Upper lobe of right lung (tissue), 1 donor: ENCODE results near the gene MMEL1. TPM values are rescaled to one million over a fixed set of nuclear protein-coding genes. Genes with fewer than 3 reads are reported as not detected.
A peak's percentile ranks its signal among the peaks of the same experiment; 100 is the strongest.

Experiments used
- ATAC-seq: fragments of 200-7000 bp; cut with Tn5 transposase; one replicate; pipeline ENCODE4 v1.9.1; 2020; ENCODE audit warnings: mild to moderate bottlenecking, moderate library complexity
- DNase-seq: peaks from one replicate; pipeline ENCODE4 v3.0.0-alpha.2; 2020
- H3K27ac ChIP-seq: fragments of 200-600 bp; one replicate; pipeline ENCODE4 v1.8.0; 2022
- H3K27me3 ChIP-seq: fragments of 200-600 bp; one replicate; pipeline ENCODE4 v1.8.0; 2022; ENCODE audit warnings: mild to moderate bottlenecking
- H3K36me3 ChIP-seq: fragments of 200-600 bp; one replicate; pipeline ENCODE4 v1.8.0; 2022
- H3K4me1 ChIP-seq: fragments of 200-600 bp; one replicate; pipeline ENCODE4 v1.8.0; 2022
- H3K4me3 ChIP-seq: fragments of 200-600 bp; one replicate; pipeline ENCODE4 v1.8.0; 2022; ENCODE audit warnings: mild to moderate bottlenecking
- H3K9me3 ChIP-seq: fragments of 200-600 bp; one replicate; pipeline ENCODE4 v1.8.0; 2022
- CTCF ChIP-seq: fragments of 200-600 bp; IDR thresholded peaks from one replicate; pipeline ENCODE4 v1.8.0; 2022; ENCODE audit warnings: antibody characterized with exemption
- intact Hi-C: fragments of 100-400 bp; cut with DNase I; formaldehyde crosslinking; loops from one replicate; pipeline ENCODE4 v1.11.0; 2022
- total RNA-seq: library from RNA; stranded (reverse); fragmentation: NEBNext Ultra II Directional; extraction: Animal tissue kit (Norgen Biotek cat#: 25700); gene quantifications from one replicate; pipeline ENCODE4 v1.2.1, GENCODE V29; 2021
- donor health status: DM: no; HTN: yes; CAD: no; lungs with severe emphysema.

The MMEL1 gene
- total RNA-seq, 1 donor from 2014 or later: 3.2 TPM

- Histone ChIP-seq H3K4me3 (no peak overlapping the region), H3K4me1 (no peaks in the 10 kb centered on the region), H3K36me3 (peaks cover 25% of the 10 kb centered on the region), H3K27me3 (no peaks in the 10 kb centered on the region), H3K27ac (no peak overlapping the region), H3K9me3 (no peaks in the 10 kb centered on the region)
- ATAC-seq (no peak), DNase-seq (no peak)
- intact Hi-C loops: no loop called here
- no peak for TF ChIP-seq CTCF
Measured at GRCh38 chr1:2566101-2567045, 66.4 kb downstream of the MMEL1 start.

GRCh38 chr1:2564815-2565374 is 67.9 kb downstream of the MMEL1 start:
- no peak for TF ChIP-seq CTCF
- Histone ChIP-seq H3K36me3 (peaks cover 37% of the 10 kb centered on the region), H3K27me3 (no peaks in the 10 kb centered on the region), H3K4me3 (no peak overlapping the region), H3K27ac (no peak overlapping the region), H3K4me1 (no peaks in the 10 kb centered on the region), H3K9me3 (no peaks in the 10 kb centered on the region)
- ATAC-seq (no peak), DNase-seq (no peak)
- intact Hi-C loops: no loop called here

GRCh38 chr1:2564006-2564814 is 68.6 kb downstream of the MMEL1 start:
- no peak for ATAC-seq
- Histone ChIP-seq H3K9me3 (no peaks in the 10 kb centered on the region), H3K27ac (no peak overlapping the region), H3K36me3 (peaks cover 43% of the 10 kb centered on the region), H3K27me3 (no peaks in the 10 kb centered on the region), H3K4me3 (no peak overlapping the region), H3K4me1 (no peaks in the 10 kb centered on the region)
- no peak for TF ChIP-seq CTCF
- no peak for DNase-seq
- intact Hi-C loops: no loop called here

- TF ChIP-seq CTCF: no peak
- peaks cover 7% of the 10 kb centered on the region for H3K4me1 ChIP-seq
- no peaks in the 10 kb centered on the region for H3K27me3 ChIP-seq
- peaks cover 52% of the 10 kb centered on the region for H3K36me3 ChIP-seq
- intact Hi-C loops: no loop called here
- H3K27ac ChIP-seq: no peak overlapping the region
- H3K4me3 ChIP-seq: no peak overlapping the region
- H3K9me3 ChIP-seq: no peaks in the 10 kb centered on the region
- ATAC-seq (no peak), DNase-seq (no peak)
Measured at GRCh38 chr1:2563205-2563604, 69.6 kb downstream of the MMEL1 start.

GRCh38 chr1:2561898-2562895 is 70.6 kb downstream of the MMEL1 start:
- Histone ChIP-seq H3K4me3 (no peak overlapping the region), H3K27me3 (no peaks in the 10 kb centered on the region), H3K4me1 (peaks cover 17% of the 10 kb centered on the region), H3K9me3 (no peaks in the 10 kb centered on the region), H3K27ac (no peak overlapping the region), H3K36me3 (peaks cover 56% of the 10 kb centered on the region)
- ATAC-seq (peak; percentile 31), DNase-seq (no peak)
- peak; percentile 46 for TF ChIP-seq CTCF
- intact Hi-C loops: no loop called here
